HL-60 (cell line): ENCODE data around the gene NMRK1.

ENCODE experiments used
- DNase-seq, 2 experiments: peaks; one replicate each; pipeline ENCODE4 v3.0.0-alpha.2; 2010 to 2020; ENCODE audit warnings: low read depth in 1 of 2, low spot score in 1 of 2
- H3K27ac ChIP-seq: fragments of 250-450 bp; sonication (Bioruptor Pico); replicated peaks from 2 replicates; pipeline ENCODE4 v1.5.1; 2020; ENCODE audit warnings: mild to moderate bottlenecking, moderate library complexity
- H3K27me3 ChIP-seq: fragments of 250-450 bp; sonication (Bioruptor Pico); 2 replicates; pipeline ENCODE4 v1.5.1; 2021; ENCODE audit warnings: mild to moderate bottlenecking, moderate library complexity; ENCODE audit not compliant: insufficient read depth, poor library complexity, severe bottlenecking
- H3K4me3 ChIP-seq: replicated peaks from 2 replicates; pipeline ENCODE4 v1.5.1; 2011; ENCODE audit warnings: mild to moderate bottlenecking, control low read depth, low read length; ENCODE audit not compliant: insufficient read depth
- GABPA ChIP-seq: IDR thresholded peaks from 2 replicates; pipeline ENCODE4 v1.6.1; 2012; ENCODE audit warnings: low read depth
- POLR2AphosphoS5 ChIP-seq: IDR thresholded peaks from 2 replicates; pipeline ENCODE4 v1.6.1; 2012; ENCODE audit warnings: low read depth
- SPI1 ChIP-seq: IDR thresholded peaks from 2 replicates; pipeline ENCODE4 v1.6.1; 2012; ENCODE audit warnings: low read depth, mild to moderate bottlenecking, borderline replicate concordance
- TF ChIP-seq, protein P1 (sequence below): IDR thresholded peaks from 2 replicates; pipeline ENCODE4 v1.6.1; 2012; ENCODE audit warnings: low read depth; ENCODE audit not compliant: insufficient replicate concordance
- TF ChIP-seq, protein P2 (sequence below): IDR thresholded peaks from one replicate; pipeline ENCODE4 v1.5.1; 2011; ENCODE audit warnings: low read length, control low read depth, inconsistent platforms; ENCODE audit not compliant: insufficient read depth

Gene NMRK1

DNA sequence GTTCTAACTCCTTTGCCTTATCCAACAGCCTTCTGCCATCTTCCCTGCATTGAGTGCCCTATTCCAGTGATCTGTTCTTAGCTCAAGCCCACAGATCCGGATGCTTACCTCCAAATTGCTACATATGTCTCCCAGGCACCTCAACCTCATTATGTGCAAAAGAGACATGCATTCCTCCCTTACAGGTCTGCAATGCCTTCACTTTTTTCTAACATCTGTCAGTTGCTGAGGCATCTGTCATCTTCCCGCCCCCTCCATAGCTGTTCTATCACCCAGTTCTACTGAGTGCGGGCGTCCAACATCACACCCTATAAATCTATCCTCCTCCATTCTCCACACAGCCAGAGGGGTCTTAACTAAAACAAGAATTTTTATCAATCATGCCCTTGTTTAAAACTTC lies 20.1 kb downstream of the NMRK1 start:
- no peak for DNase-seq
- Histone ChIP-seq H3K4me3 (no peak overlapping the region), H3K27ac (no peak overlapping the region), H3K27me3 (no peaks in the 10 kb centered on the region)
- TF ChIP-seq, protein P1, sequence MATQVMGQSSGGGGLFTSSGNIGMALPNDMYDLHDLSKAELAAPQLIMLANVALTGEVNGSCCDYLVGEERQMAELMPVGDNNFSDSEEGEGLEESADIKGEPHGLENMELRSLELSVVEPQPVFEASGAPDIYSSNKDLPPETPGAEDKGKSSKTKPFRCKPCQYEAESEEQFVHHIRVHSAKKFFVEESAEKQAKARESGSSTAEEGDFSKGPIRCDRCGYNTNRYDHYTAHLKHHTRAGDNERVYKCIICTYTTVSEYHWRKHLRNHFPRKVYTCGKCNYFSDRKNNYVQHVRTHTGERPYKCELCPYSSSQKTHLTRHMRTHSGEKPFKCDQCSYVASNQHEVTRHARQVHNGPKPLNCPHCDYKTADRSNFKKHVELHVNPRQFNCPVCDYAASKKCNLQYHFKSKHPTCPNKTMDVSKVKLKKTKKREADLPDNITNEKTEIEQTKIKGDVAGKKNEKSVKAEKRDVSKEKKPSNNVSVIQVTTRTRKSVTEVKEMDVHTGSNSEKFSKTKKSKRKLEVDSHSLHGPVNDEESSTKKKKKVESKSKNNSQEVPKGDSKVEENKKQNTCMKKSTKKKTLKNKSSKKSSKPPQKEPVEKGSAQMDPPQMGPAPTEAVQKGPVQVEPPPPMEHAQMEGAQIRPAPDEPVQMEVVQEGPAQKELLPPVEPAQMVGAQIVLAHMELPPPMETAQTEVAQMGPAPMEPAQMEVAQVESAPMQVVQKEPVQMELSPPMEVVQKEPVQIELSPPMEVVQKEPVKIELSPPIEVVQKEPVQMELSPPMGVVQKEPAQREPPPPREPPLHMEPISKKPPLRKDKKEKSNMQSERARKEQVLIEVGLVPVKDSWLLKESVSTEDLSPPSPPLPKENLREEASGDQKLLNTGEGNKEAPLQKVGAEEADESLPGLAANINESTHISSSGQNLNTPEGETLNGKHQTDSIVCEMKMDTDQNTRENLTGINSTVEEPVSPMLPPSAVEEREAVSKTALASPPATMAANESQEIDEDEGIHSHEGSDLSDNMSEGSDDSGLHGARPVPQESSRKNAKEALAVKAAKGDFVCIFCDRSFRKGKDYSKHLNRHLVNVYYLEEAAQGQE, result no peak
- TF ChIP-seq, protein P2, sequence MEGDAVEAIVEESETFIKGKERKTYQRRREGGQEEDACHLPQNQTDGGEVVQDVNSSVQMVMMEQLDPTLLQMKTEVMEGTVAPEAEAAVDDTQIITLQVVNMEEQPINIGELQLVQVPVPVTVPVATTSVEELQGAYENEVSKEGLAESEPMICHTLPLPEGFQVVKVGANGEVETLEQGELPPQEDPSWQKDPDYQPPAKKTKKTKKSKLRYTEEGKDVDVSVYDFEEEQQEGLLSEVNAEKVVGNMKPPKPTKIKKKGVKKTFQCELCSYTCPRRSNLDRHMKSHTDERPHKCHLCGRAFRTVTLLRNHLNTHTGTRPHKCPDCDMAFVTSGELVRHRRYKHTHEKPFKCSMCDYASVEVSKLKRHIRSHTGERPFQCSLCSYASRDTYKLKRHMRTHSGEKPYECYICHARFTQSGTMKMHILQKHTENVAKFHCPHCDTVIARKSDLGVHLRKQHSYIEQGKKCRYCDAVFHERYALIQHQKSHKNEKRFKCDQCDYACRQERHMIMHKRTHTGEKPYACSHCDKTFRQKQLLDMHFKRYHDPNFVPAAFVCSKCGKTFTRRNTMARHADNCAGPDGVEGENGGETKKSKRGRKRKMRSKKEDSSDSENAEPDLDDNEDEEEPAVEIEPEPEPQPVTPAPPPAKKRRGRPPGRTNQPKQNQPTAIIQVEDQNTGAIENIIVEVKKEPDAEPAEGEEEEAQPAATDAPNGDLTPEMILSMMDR, result no peak
- TF ChIP-seq SPI1 (no peak), GABPA (no peak), POLR2AphosphoS5 (no peak)

DNA sequence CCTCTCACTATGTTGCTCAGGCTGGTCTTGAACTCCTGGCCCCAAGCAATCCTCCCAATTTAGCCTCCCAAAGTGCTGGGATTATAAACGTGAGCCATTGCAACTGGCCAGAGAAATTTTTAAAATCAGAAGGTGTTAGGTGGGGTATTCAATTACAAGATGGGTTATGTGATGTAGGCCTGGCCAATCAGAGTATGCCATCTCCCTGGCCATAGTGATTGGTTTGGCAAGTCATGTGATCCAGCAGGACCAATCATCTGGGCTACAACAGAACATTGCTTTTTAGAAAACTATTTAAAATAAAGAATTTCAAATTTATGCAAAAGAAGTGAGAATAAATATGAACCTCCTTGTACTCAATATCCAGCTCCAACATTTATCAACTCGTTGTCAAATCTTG lies 22.4 kb downstream of the NMRK1 start:
- H3K4me3 ChIP-seq, result no peak overlapping the region
- H3K27me3 ChIP-seq, result no peaks in the 10 kb centered on the region
- H3K27ac ChIP-seq, result no peak overlapping the region
- DNase-seq, result no peak
- TF ChIP-seq, protein P1, result no peak

DNA sequence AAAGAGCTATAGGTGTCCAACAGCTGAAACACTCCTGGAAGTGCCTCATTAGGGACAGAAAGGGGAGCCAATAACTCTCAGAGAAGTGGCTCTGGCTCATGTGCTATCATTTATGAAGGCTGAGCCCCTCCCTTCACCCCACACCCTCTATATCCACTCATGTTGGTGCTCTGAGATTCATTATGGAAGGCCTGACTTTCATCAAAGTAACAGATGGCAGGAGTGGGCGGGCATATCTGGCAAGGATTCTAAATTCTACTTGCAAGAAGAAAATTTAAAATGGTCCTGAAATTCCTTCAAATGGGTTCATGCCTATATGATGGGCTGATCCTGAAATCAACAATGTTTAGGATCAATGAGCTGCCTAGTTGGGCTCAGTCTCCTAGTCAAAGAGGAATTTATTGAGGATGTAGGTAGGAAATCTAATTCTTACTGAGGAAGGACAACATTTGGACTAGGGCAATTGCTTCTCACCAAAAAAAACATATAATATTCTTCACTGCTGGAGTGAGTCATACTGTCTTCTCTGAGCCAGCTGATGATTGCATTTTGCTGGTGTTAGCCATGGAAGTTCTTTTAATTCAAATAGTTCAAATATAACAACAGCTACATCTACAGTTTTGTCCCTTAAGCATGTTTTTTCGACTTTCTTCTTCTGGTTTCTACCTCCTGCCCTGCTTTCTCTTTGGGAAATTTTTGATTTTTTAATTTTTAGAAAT lies 23.5 kb downstream of the NMRK1 start:
- no peak for DNase-seq

More for the DNA sequence above, 23.5 kb downstream of the NMRK1 start:
- H3K4me3 ChIP-seq, result no peak overlapping the region
- H3K27me3 ChIP-seq, result no peaks in the 10 kb centered on the region
- TF ChIP-seq, protein P1, result no peak
- TF ChIP-seq, protein P2, result no peak
- TF ChIP-seq GABPA (no peak), POLR2AphosphoS5 (no peak), SPI1 (no peak)
- H3K27ac ChIP-seq, result no peak overlapping the region
